NCI-H526 treated with DMSO at 0.1 percent for 48 hours (cell line): Measurements from ENCODE around the gene QTRT2.

Experiments
- DNase-seq: peaks from one replicate; lab custom pipeline; 2025; lab: John Stamatoyannopoulos, UW

Gene QTRT2

DNA sequence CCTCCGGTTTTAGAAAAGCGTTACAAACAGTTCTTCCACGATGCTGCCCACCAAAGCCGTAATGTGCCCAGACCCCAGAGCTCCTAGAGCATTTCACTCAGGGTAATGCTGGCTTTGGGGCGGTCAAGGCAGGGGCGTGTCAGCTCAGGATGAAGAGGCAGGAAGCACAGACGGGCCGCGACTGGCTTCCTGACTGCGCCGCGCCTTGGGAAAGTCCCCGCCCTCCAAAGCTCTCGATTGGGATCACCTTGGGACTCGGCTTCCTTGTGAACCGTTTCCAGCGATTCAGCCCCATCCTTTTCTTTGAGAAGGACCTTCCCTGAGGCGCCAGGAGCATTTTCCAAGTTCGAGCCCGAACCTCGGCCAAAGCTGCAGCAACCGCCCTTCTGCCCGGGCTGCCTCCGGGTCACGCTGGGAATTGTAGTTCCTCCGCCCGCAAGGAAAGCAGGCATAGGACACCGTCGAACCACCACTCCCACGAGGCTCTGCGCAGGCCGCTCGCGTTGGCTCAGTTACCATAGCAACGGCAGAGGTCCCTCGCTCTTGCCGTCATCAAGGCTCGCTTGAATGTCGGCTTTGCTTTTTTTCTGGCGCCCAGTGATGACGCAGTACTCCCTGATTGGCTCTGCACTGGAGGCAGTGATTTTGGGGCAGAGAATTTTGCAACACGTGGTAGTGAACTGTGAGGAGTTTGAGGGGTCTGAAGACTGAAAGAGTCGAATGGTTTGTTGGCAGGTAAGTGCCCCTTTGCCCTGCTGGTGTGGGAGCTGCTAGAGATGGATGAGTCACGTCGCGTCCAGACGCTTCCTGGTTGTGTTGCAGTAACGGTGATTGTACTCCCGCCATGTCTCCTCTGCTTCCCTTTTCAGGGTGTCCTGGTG is at the start of gene QTRT2, which contains the start of gene CCDC191:
QTRT2 (plus strand) TSS at position 608 of the 881 bp plus-strand sequence. CDS start 8,521 bp downstream, outside the sequence.
CCDC191 (minus strand) TSS at position 397 of the 881 bp plus-strand sequence; CDS start at position 337, 60 bp downstream.
- DNase-seq, result peak; percentile 95

DNA sequence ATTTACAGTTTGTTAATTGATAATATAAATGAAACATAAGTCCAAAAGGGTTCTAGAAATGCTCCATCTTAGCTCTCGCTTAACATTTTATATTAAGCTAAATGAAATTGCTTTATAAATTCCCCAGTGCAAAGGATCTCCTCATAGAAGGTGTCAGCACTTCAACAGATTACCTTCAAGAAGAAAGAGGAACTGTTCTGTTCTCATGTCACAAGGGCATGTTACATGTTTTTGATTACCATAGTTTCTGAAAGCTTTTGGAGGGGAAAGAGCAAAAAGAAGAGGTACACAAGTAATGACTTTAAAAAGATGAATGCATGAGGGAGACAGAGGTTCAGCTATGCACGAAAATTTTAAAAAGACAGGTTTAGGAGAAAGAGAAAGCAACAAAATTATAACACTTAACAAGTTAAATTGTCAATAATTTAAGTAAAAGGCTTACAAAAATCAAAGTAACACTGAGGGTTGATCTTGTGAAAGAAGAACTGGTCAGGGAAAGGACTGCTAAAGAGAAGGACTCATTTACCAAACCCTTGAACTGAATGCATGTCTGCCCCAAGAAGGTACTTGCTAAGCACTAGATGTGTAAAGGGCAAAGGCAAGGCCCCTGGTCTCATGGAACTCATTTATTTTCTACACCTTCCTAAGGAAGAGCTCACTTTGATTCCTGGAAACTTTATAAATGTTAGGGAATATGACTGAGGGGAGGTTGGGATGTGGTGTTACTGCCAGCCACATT is 45.3 kb upstream of the QTRT2 start:
- DNase-seq, result no peak

DNA sequence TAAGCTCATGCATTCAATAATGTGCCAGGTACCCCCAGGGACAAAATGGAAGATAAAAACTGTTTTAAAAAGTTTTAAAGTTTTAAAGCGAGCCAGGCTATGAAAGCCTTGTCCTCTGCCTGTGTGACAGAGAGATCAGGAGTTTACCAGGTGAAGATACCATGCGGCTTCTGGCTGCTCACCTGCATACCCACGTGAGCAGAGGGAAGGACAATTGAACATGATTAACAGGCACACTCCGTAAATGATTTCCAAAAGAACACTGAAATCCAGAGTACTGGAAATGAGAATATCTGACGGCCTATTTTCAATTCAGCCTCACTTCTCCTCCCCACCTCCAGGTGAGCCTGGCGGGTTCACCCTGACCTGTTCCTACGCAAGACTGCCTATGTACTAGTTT is 42.3 kb upstream of the QTRT2 start:
- no peak for DNase-seq

DNA sequence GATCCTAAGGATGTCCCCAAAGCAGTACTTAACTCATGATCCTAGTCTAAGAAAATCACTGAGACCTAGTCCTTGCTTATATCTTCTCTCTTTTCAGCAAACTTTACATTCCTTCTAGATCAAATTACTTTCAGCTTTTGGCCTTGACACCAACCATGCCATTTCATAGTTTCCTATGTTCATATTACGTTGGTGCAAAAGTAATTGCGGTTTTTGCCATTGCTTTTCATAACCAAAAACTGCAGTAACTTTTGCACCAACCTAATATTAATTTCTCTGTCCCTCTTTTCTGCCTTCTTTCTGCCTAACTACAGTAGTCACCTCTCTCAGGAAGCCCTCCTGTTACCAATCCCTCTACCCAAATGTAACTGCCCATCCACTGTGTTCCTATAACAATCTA is 37.1 kb upstream of the QTRT2 start:
- DNase-seq, result no peak

DNA sequence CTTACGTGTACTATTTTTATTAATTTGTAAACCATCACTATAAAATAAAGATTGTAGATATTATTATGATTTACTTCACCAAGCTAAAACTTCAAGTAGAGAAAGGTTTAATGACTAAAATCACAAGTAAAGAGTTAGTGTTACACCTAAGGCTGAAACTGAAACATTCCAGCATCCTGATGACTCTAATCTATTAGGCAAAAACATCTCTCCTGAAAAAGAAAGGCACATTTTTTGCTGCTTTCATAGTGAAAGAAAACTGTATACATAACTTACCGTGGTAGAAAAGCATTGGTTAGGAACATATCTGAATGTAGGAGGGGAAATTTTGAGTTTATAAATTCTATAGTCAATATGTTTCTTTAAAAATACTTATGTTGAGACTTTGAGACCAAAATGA is 35.6 kb upstream of the QTRT2 start:
- no peak for DNase-seq

DNA sequence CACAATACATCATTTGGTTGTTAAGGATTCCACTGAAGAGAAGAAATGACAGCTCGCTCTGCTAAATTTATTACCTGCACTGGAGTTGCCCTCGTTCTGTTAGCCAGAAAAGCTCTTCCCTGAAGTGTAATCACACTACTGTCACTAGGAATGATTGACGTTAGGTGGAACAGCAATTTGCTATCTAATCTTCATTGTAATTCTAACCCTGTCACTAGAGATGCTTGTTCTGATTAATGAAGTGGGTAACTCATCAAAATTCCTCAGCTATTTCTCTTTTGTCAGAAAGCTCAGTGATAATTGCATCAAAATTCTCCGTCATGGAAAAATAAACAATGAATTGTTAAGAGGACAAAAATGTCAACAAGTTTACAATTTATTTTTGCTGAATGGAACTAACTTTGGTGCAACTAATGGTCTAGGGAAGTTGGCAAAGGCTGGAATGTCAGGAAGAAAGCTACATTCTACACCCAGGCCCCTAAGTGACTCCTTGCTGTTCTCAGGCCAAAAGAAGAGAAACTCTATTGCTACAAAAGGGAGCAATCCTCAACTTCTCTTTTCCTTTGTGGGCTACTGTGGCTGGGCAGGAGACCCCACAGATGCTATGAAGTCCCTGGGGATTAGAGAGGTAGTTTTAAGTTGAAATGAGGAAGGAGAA is 34.3 kb upstream of the QTRT2 start:
- DNase-seq, result no peak

DNA sequence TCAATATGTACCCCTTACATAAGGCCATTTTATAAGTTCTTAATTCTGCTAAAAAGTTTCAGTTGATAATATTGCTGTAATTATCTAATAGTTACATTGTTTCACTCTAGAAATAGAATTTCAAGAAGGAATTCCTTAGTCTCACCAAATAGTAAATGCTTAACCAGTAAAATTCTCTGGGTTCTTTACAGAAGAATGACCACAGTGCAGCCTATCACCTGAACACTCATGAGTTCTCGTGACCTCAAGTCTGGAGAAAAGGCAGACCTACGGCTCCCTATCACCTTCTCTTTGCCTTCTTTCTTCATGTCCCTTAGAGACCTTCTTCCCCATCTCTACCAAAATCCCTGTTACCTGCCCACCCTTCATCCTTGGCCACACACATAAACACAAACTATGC is 31.1 kb upstream of the QTRT2 start:
- no peak for DNase-seq

DNA sequence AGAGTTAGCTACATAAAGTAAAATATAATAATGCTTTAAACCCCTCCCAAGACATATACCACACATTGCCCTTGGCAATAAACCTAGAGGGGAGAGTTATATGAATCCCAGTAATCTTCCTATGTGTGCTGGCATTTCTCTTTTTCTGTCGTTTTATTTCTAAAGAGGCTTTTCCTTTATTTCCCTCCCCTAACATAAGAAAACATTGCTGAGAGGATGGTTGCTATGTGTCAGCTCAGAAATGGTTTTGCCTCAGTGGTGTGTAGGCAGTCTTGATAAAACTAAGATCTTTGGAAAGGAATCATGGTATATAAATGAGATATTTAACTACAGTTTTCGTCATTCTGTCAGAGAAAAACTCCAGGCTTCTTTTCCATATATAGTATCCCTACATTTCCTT is 30.2 kb upstream of the QTRT2 start:
- DNase-seq, result no peak

DNA sequence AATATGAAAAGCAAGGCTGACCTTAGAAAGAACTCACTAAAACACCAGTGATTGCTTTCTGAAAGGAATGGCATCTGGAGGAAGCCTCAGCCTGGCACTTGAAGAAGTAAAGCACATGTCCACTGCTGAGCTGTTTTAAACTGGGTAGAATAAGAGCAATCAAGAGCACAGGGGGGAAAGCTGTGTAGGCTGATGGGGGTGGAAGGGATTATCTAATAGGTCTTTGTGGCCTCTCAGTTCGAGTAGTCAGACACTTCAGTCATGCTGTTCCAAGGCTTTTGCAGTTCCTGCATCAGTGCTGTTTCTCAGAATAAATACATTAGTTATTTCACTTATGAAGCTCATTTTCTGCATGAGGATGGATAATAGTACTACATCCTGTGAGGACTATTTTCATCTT is 22.8 kb upstream of the QTRT2 start:
- no peak for DNase-seq

DNA sequence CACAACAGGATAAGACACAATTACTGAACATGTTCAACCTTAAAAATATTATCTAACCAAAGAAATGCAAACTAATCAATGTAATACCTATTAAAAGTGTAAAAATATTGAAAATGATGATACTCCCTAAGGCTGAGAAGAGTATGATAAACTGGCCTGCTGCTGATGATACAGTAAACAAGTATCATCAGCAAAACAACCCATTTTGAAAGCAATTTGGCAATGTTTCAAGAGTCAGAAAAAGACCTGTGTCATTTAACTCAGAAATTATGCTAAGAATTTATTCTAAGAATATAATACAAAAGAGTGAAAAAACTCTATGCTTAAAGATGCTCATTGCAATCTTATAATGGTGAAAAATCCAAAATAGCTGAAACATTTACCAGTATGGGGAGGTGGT is 22.3 kb upstream of the QTRT2 start:
- no peak for DNase-seq

DNA sequence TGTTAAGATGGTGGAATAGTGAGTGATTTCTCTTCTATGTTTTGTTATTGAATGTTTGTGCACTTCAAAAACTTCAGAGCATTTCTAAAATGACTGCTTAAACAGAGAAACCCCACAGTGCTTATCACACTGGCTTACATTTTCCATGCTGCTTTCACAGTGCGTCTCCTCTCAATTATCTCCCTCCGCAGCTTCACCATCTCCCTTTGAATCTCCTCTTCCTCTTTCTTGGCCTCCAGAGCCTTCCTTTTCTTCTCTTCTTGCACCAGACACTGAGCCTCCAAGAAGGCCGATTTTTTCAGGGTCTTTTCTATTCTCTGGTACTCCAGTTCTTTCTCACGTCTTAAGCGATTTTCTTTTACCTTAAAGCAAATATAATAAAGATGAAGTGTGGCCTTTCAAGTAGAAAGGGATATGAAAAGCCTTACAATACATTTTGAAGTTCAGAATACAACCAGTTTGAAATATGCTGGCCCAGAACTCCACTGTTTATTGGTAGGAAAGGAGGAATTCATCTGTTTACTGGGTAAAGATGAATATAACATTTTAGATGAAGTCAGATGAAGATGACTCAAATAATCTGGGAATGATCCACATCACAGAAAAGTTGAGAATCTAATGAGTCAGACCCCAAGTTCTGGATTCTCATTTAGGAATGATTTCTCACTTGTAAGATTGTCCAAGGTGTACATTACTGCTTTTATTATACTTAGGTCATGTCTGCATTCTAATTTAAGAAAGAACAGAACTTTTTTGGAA is 21.6 kb upstream of the QTRT2 start:
- no peak for DNase-seq

DNA sequence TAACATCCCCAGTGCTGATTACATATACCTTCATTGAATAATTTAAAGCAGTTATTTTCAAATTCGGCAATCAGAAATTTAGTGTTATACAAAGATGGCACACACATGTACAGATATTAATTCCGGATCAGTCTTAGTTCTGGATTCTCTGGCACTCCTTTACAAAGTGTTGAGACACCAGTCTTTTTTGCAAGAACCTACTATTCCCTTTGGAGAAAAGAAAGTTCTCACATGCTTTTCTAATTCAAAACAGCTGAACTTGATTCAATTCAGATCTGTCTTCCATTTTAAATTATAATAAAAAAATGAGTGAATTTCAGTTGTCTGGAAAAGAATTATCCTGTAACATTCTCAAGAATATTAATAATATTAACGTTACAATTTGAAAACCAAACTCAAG is 20.6 kb upstream of the QTRT2 start:
- DNase-seq, result no peak

DNA sequence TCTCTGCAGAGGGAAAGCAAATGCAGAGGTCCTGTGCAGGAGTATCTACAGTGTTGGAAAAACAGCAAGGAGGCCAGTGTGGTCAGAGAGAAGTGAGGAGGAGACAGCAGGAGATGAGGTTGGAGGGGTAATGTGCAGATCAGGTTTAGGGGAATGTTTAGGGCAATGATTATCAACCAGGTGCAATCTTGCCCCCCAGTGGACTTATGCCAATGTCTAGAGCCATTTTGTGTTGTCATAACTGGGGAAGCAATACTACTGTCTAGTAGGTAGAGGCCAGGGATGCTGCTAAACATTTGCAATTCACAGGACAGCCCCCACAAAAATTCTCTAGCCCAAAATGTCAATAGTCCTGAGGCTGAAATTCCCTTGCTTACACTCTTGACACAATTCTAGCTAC is 13.3 kb upstream of the QTRT2 start:
- DNase-seq, result no peak

DNA sequence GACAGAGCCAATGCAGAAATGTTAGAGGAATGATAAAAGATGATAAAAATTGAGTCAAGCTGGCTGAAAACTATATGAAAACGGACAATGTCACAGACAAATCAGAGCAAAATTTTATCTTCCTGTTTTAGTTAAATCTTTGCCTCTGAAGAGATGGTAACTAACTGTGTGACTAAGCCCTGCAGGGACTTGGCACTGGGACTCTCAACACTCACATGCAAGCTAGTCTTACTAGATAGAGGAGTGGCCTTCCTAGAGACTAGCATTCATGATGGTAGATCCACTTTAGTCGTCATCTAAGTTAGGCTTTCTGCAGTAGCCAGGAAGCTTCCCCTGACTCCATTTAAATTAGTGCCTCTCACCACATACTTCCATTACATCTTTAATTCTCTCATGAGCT is 4.3 kb upstream of the QTRT2 start:
- DNase-seq, result no peak

DNA sequence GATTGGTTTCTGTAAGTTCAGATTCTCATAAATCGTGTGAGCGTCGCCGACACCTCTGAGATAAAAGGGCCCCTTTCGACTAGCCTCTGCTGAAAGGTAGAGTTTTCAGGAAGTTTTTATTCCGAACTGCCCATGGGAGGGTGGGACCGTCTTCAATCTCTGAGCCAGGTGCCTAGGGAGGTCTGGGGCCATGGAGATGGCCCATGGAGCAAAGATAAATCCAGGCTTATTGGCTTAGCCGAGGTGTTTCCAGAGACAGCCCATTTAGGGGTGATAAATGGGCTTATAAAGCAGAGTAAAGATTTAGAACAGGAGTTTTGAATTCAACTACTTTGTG is 442 bp downstream of the QTRT2 start:
- no peak for DNase-seq

DNA sequence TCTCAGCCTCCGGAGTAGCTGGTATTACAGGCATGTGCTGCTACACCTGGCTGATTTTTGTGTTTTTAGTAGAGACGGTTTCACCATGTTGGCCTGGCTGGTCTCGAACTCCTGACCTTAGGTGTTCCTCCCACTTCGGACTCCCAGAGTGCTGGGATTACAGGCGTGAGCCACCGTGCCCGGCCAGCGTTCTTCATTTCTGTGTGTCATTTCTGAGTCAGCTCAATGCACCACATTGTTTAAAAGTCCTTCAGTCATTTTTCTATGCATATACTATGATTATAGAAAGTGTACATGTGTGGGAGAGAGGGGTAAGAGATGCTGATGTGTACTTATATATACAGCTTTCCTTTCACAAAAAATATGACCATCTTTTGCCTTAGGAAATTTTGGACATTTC is 2.1 kb downstream of the QTRT2 start:
- DNase-seq, result no peak

DNA sequence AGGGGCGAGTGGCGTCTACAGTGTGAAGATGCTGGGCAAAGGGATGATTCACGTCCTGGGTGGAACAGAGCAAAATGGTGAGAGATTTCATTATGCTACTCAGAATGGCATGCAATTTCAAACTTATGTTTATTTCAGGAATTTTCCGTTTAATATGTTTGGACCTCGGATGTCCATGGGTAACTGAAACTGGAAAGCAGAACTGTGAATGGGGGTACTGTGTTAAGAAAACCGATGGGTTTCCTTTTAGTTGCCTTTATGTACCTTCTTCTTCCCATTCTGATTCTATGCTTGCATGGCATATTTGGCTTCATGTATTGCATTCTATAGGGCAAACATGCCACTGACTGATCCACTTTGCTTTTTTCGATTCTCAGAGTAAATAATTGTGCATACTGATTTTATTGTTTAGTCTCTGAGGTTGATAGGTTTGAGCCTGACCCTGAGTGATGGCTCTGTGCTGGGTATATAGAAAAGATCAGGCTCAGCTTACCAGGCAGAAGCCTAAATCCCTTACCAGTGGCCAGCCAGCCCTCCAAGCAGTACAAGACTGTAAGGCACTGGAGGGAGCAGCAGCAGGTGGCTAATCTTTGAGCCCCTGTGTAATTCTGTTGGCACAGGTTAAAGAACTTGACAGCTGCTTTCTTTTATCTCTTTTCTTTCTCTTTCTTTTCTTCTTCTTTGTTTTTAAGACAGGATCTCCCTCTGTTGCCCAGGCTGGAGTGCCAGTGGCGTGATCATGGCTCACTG is 4.5 kb downstream of the QTRT2 start:
- DNase-seq, result no peak

DNA sequence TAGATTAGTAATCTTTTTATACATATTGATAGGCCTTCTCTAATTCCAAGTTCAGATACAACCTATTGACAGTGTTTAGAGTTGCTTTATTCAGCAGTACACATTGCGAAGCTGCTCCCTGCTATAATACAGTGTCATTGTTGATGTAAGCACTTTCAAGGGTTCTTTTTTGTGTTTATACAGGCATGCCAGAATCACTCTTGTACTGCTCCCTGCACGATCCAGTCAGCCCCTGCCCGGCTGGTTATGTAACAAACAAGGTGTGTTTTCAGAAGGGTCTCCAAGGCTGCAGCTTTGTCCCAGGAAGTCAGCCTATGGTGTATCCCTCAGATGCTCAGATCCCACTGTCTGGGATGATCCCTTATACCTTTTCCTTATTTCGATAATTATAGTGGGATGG is 11.3 kb downstream of the QTRT2 start:
- no peak for DNase-seq

DNA sequence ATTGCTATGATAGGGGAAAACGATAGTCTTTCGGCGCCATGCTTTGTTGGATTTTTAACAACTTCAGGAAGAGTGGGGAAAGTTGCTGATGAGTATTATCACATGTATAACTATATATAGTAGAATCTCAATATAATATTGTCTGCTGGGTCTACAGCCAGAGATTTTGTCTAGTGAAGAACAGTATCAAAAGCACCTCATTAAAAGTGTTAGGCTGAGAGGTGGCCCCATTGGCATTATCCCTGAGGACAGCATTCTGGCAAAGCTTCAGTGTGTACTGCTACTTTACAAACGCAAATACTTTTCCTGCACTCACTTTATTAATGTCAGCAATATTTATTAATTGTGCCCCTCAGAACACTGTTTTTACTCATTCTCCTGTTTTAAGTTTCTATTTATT is 11.8 kb downstream of the QTRT2 start:
- no peak for DNase-seq

DNA sequence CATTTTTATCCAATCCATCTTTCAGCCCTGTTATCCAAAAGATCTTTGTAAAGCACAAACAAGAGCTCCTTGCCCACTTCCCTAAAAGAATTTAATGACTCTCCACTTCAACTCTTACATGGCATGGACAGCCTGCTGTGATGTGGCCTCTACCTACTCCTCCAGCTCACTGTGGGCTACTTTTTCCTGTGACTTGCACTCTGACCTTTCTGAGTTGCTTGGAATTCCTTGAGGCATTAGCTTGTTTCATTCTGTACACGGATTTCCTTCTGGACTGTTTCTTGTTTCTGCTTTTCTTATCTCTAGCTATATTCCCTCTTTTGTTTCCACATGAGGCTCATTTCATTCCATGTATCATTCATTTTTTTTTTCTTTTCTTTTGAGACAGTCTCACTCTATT is 15.2 kb downstream of the QTRT2 start:
- DNase-seq, result no peak

DNA sequence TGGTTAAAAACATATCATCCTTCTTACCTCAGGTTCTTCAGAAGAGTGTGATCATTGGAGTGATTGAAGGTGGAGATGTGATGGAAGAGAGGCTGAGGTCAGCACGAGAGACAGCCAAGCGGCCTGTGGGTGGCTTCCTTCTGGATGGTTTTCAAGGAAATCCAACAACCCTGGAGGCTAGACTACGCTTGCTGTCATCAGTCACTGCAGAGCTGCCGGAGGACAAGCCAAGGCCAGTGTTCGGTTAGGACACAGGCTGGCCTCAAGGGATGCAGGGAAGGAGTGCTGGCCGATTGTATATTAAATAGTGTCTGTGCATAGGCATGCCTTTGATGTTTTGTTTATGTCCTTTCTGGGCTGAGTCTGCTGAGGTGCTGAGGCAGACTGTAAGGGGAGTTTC is 20.2 kb downstream of the QTRT2 start:
- no peak for DNase-seq
